HepG2 (cell line): Measurements from ENCODE around the gene GC. TPM values are rescaled to one million over a fixed set of nuclear protein-coding genes. Genes with fewer than 3 reads are reported as not detected.
"Not testable (repeated sequence)": the region's sequence is repeated elsewhere in the genome, so short reads cannot be mapped to it uniquely, and the experiment has no call there.

ENCODE experiments used
- ATAC-seq: fragments of 200-7000 bp; cut with Tn5 transposase; 3 replicates; pipeline ENCODE4 v1.9.1; 2020; ENCODE audit warnings: mild to moderate bottlenecking, moderate library complexity
- BruUV-seq: library from RNA; stranded (reverse); fragments of 400-500 nt; replicated peaks from 2 replicates; lab custom pipeline; 2021; lab: Mats Ljungman, UMichigan
- CTCF ChIA-PET: fragments of 300-600 bp; formaldehyde crosslinking; extraction: SDS; loops from one replicate; lab custom pipeline; 2021; ENCODE audit warnings: low total read pairs, inconsistent platforms, low intra/inter-chr PET ratio; lab: Yijun Ruan, JAX
- POLR2A ChIA-PET: fragments of 350-600 bp; sonication (Branson Sonifier 250); formaldehyde crosslinking; loops from one replicate; lab custom pipeline; 2020; ENCODE audit warnings: antibody characterized with exemption, inconsistent platforms; lab: Yijun Ruan, JAX
- DNase-seq: peaks from one replicate; pipeline ENCODE4 v3.0.0-alpha.2; 2015; ENCODE audit warnings: low spot score
- FAIRE-seq: peaks from 3 replicates; lab custom pipeline; 2011; peaks lifted over from hg19 to GRCh38; lab: Jason Lieb, UNC
- H2AFZ ChIP-seq: one replicate; pipeline ENCODE4 v1.6.1; 2011; ENCODE audit warnings: low read length, inconsistent platforms
- H3K27ac ChIP-seq: fragments of 300-600 bp; 3 replicates; pipeline ENCODE4 v1.8.0; 2011; ENCODE audit warnings: mixed run types, mild to moderate bottlenecking, mixed read lengths, low read length, inconsistent platforms; ENCODE audit not compliant: insufficient read depth; ENCODE audit errors: extremely low read length
- H3K27me3 ChIP-seq, 2 experiments: fragments of 200-600 bp in 1 of 2; 2 replicates in 1 of 2; 3 replicates in 1 of 2; pipeline versions ENCODE4 v1.6.0 to v1.8.0; 2011; ENCODE audit warnings: low read length in 2 of 2, mild to moderate bottlenecking in 2 of 2, moderate library complexity in 2 of 2, inconsistent platforms in 1 of 2; ENCODE audit not compliant: insufficient read depth in 2 of 2, control insufficient read depth in 1 of 2
- H3K36me3 ChIP-seq, 2 experiments: fragments of 200-600 bp in 1 of 2; replicated peaks in 1 of 2; 2 replicates in 1 of 2; 3 replicates in 1 of 2; pipeline versions ENCODE4 v1.5.1 to v1.8.0; 2011; ENCODE audit warnings: low read length in 2 of 2, inconsistent platforms in 1 of 2; ENCODE audit not compliant: insufficient read depth in 2 of 2, control insufficient read depth in 1 of 2
- H3K4me1 ChIP-seq: 2 replicates; pipeline ENCODE4 v1.5.1; 2012; ENCODE audit warnings: low read length, inconsistent platforms; ENCODE audit not compliant: insufficient read depth
- H3K4me2 ChIP-seq: 2 replicates; pipeline ENCODE4 v1.6.0; 2011; ENCODE audit warnings: low read depth, low read length, inconsistent platforms
- H3K4me3 ChIP-seq, 3 experiments: fragments of 200-600 bp in 1 of 3; sonication (generic), shearing (Covaris generic) in 1 of 3; replicated peaks in 1 of 3; 2 replicates each; pipeline ENCODE4 v1.5.1; 2011 to 2016; ENCODE audit warnings: low read length in 3 of 3, inconsistent platforms in 2 of 3, low read depth in 2 of 3, mild to moderate bottlenecking in 2 of 3, control low read depth in 1 of 3, mixed read lengths in 1 of 3; ENCODE audit not compliant: insufficient read depth in 1 of 3
- H3K79me2 ChIP-seq: one replicate; pipeline ENCODE4 v1.6.1; 2011; ENCODE audit warnings: low read length, inconsistent platforms; ENCODE audit not compliant: insufficient read depth
- H3K9ac ChIP-seq: 2 replicates; pipeline ENCODE4 v1.6.0; 2011; ENCODE audit warnings: mild to moderate bottlenecking, low read depth, low read length, inconsistent platforms; ENCODE audit not compliant: insufficient read depth
- H3K9me3 ChIP-seq: 2 replicates; pipeline ENCODE4 v1.5.1; 2012; ENCODE audit warnings: mild to moderate bottlenecking, low read length
- H4K20me1 ChIP-seq: 2 replicates; pipeline ENCODE4 v1.6.0; 2011; ENCODE audit warnings: inconsistent platforms, mild to moderate bottlenecking, low read length, moderate library complexity; ENCODE audit not compliant: insufficient read depth
- BRD4 ChIP-seq: sonication (generic); formaldehyde crosslinking; IDR thresholded peaks from 2 replicates; pipeline ENCODE4 v1.4.0; 2020; ENCODE audit warnings: missing genetic modification reagents
- MIER3 ChIP-seq: IDR thresholded peaks from 2 replicates; pipeline ENCODE4 v1.6.1; 2016; ENCODE audit warnings: missing compliant biosample characterization, borderline replicate concordance
- ZBTB26 ChIP-seq: IDR thresholded peaks from 2 replicates; pipeline ENCODE4 v1.6.1; 2016; ENCODE audit warnings: missing compliant biosample characterization, missing genetic modification reagents, borderline replicate concordance
- ZNF800 ChIP-seq: sonication (generic); formaldehyde crosslinking; IDR thresholded peaks from 2 replicates; pipeline ENCODE4 v1.4.0; 2020; ENCODE audit warnings: missing genetic modification reagents
- WGBS: methylation state at CpG from one replicate; pipeline ENCODE4 v1.1.6; 2017; ENCODE audit warnings: low lambda C conversion rate; 5-methylcytosine and 5-hydroxymethylcytosine counted together
- in situ Hi-C: cut with HindIII; loops from 2 replicates; pipeline ENCODE4 v1.10.0; 2017; ENCODE audit warnings: low pct_unique_long_range_greater_than_20kb; ENCODE audit not compliant: extremely low pct_ligation_motif_present
- intact Hi-C: fragments of 100-400 bp; cut with micrococcal nuclease; formaldehyde crosslinking; loops from one replicate; pipeline ENCODE4 v1.10.0; 2022; ENCODE audit not compliant: unreplicated experiment
- polyA plus RNA-seq, 8 experiments: library from polyadenylated mRNA; depleted of rRNA in 3 of 8; stranded (reverse) in 7 of 8; unstranded in 1 of 8; fragments of >200 nt; fragmentation: Illumina TruSeq in 4 of 8; extraction: Trizol in 4 of 8; gene quantifications; 2 replicates each; pipeline versions ENCODE4 v1.2.1 to v1.2.3, GENCODE V29; 2011 to 2016; ENCODE audit warnings: low read depth in 4 of 8, missing spikeins in 1 of 8, mixed read lengths in 1 of 8; ENCODE audit not compliant: insufficient read depth in 1 of 8
- total RNA-seq, 5 experiments: library from RNA; depleted of rRNA; stranded (reverse); fragments of >200 nt; fragmentation: Illumina TruSeq; extraction: Trizol; gene quantifications; 2 replicates each; pipeline ENCODE4 v1.2.3, GENCODE V29; 2016; ENCODE audit warnings: low read depth in 1 of 5

Gene GC
- total and polyA plus RNA-seq, 2 of the 13 experiments (the other 11 are each of a cell fraction or from before 2014, with no cell fraction given), result 0.18 to 0.35 TPM

GRCh38 chr4:71746379-71746778 lies 37.5 kb downstream of the GC start:
- no peaks in the 10 kb centered on the region for H3K79me2 ChIP-seq
- no peaks in the 10 kb centered on the region for H3K27me3 ChIP-seq
- TF ChIP-seq BRD4 (CRISPR knock-in tag), result no peak
- no peak for TF ChIP-seq ZBTB26 (CRISPR knock-in tag)
- no peak for TF ChIP-seq ZNF800 (CRISPR knock-in tag)
- TF ChIP-seq MIER3 (CRISPR knock-in tag), result no peak
- FAIRE-seq, result no peak
- no peak overlapping the region for H3K9ac ChIP-seq
- no peak overlapping the region for H3K27ac ChIP-seq
- CTCF ChIA-PET, result no interaction called here
- in situ Hi-C loops (no loop called here), intact Hi-C loops (no loop called here)
- H3K9me3 ChIP-seq, result no peaks in the 10 kb centered on the region
- no peak overlapping the region for H3K4me2 ChIP-seq
- H3K36me3 ChIP-seq, result no peaks in the 10 kb centered on the region
- H3K4me1 ChIP-seq, result no peaks in the 10 kb centered on the region
- no peaks in the 10 kb centered on the region for H4K20me1 ChIP-seq
- no TSS peak for BruUV-seq
- WGBS, result 29% methylated on average over 3 of the region's 3 CpGs
- no peak overlapping the region for H3K4me3 ChIP-seq
- POLR2A ChIA-PET, result no interaction called here
- DNase-seq, result no peak
- no peak overlapping the region for H2AFZ ChIP-seq
- ATAC-seq, result no peak

- in situ Hi-C loops, H3K36me3 ChIP-seq, H3K79me2 ChIP-seq, H3K9me3 ChIP-seq, H3K27me3 ChIP-seq, H2AFZ ChIP-seq, intact Hi-C loops, FAIRE-seq, H4K20me1 ChIP-seq, H3K27ac ChIP-seq, ATAC-seq, CTCF ChIA-PET, BruUV-seq, H3K9ac ChIP-seq, H3K4me1 ChIP-seq, POLR2A ChIA-PET, H3K4me3 ChIP-seq, DNase-seq, H3K4me2 ChIP-seq: not testable (repeated sequence)
- WGBS, result 0% methylated on average over 2 of the region's 2 CpGs
Measured at GRCh38 chr4:71738782-71739181, 45.1 kb downstream of the GC start.
